PFSK-1 (cell line): Measurements from ENCODE around the gene DNM1.

ENCODE experiments used
- FOXP2 ChIP-seq: optimal IDR thresholded peaks from 2 replicates; pipeline ENCODE3; 2011; ENCODE audit warnings: borderline replicate concordance, control low read depth, inconsistent platforms; ENCODE audit not compliant: insufficient read depth; ENCODE audit errors: extremely low read length, extremely low read depth
- POLR2AphosphoS5 ChIP-seq: IDR thresholded peaks from 2 replicates; pipeline ENCODE4 v1.6.1; 2012; ENCODE audit warnings: low read depth, mild to moderate bottlenecking, control low read depth, low read length, moderate library complexity
- REST ChIP-seq, 2 experiments: IDR thresholded peaks; 2 replicates each; pipeline versions ENCODE4 v1.6.1 to v1.8.0; 2011 to 2012; ENCODE audit warnings: low read depth in 2 of 2, low read length in 2 of 2, control low read depth in 1 of 2, inconsistent platforms in 1 of 2, mild to moderate bottlenecking in 1 of 2, moderate library complexity in 1 of 2; ENCODE audit not compliant: insufficient read depth in 1 of 2
- SIN3A ChIP-seq: IDR thresholded peaks from 2 replicates; pipeline ENCODE4 v1.6.1; 2012; ENCODE audit warnings: mild to moderate bottlenecking, low read length, moderate library complexity, borderline replicate concordance; ENCODE audit not compliant: insufficient read depth

GRCh38 chr9:128206484-128206883 is 3.3 kb downstream of the DNM1 start:
- TF ChIP-seq POLR2AphosphoS5: no peak
- no peak for TF ChIP-seq SIN3A
- no peak for TF ChIP-seq REST (IDR thresholded peaks at IDR 0.05; ENCODE audit: insufficient read depth in 1 of 2, low read depth in 2 of 2, low read length in 2 of 2)
- TF ChIP-seq FOXP2: no peak
